MM.1S (cell line): ENCODE data around the gene CPT1A.
"Not testable (repeated sequence)": the region's sequence is repeated elsewhere in the genome, so short reads cannot be mapped to it uniquely, and the experiment has no call there.

Experiments
- DNase-seq: peaks from one replicate; pipeline ENCODE4 v3.0.0-alpha.2; 2015
- H2AFZ ChIP-seq: fragments of 300-600 bp; sonication (generic); 2 replicates; pipeline ENCODE4 v1.6.0; 2016; ENCODE audit warnings: antibody characterized with exemption, low read length
- H3F3A ChIP-seq: fragments of 300-600 bp; sonication (generic); 2 replicates; pipeline ENCODE4 v1.6.1; 2016; ENCODE audit warnings: mild to moderate bottlenecking, antibody characterized with exemption, low read length, moderate library complexity, mixed read lengths; ENCODE audit not compliant: insufficient read depth
- H3K27ac ChIP-seq: fragments of 300-600 bp; sonication (generic); 2 replicates; pipeline ENCODE4 v1.5.1; 2016; ENCODE audit warnings: mild to moderate bottlenecking, low read length
- H3K27me3 ChIP-seq: fragments of 300-600 bp; sonication (generic); replicated peaks from 2 replicates; pipeline ENCODE4 v1.6.0; 2016; ENCODE audit warnings: low read length; ENCODE audit not compliant: insufficient read depth
- H3K36me3 ChIP-seq: fragments of 300-600 bp; sonication (generic); replicated peaks from 2 replicates; pipeline ENCODE4 v1.6.1; 2016; ENCODE audit warnings: mild to moderate bottlenecking, low read length, mixed read lengths; ENCODE audit not compliant: insufficient read depth
- H3K4me1 ChIP-seq: fragments of 300-600 bp; sonication (generic); 2 replicates; pipeline ENCODE4 v1.6.1; 2016; ENCODE audit warnings: low read length, mixed read lengths
- H3K4me2 ChIP-seq: fragments of 300-600 bp; sonication (generic); 2 replicates; pipeline ENCODE4 v1.6.0; 2016; ENCODE audit warnings: low read depth, low read length
- H3K4me3 ChIP-seq: fragments of 300-600 bp; sonication (generic); 2 replicates; pipeline ENCODE4 v1.5.1; 2016; ENCODE audit warnings: low read length, mixed read lengths
- H3K79me2 ChIP-seq: fragments of 300-600 bp; sonication (generic); 2 replicates; pipeline ENCODE4 v1.6.1; 2016; ENCODE audit warnings: mixed run types, low read length, mixed read lengths
- H3K9ac ChIP-seq: fragments of 300-600 bp; sonication (generic); 2 replicates; pipeline ENCODE4 v1.6.1; 2016; ENCODE audit warnings: low read length, mixed read lengths
- H3K9me2 ChIP-seq: fragments of 300-600 bp; sonication (generic); replicated peaks from 2 replicates; pipeline ENCODE4 v1.6.1; 2016; ENCODE audit warnings: mild to moderate bottlenecking, low read length, mixed read lengths; ENCODE audit not compliant: insufficient read depth
- H3K9me3 ChIP-seq: fragments of 300-600 bp; sonication (generic); replicated peaks from 2 replicates; pipeline ENCODE4 v1.6.1; 2016; ENCODE audit warnings: mild to moderate bottlenecking, low read length, mixed read lengths; ENCODE audit not compliant: insufficient read depth
- H4K20me1 ChIP-seq: fragments of 300-600 bp; sonication (generic); 2 replicates; pipeline ENCODE4 v1.6.1; 2016; ENCODE audit warnings: mild to moderate bottlenecking, low read length, moderate library complexity, mixed read lengths; ENCODE audit not compliant: insufficient read depth
- EZH2 ChIP-seq: fragments of 300-600 bp; sonication (generic); optimal IDR thresholded peaks from 2 replicates; pipeline ENCODE3; 2017; ENCODE audit warnings: low read depth, mild to moderate bottlenecking, antibody characterized with exemption, low read length, mixed read lengths
- EZH2phosphoT487 ChIP-seq: fragments of 300-600 bp; sonication (generic); IDR thresholded peaks from 2 replicates; pipeline ENCODE4 v1.6.1; 2018; ENCODE audit warnings: antibody characterized with exemption, low read length
- TF ChIP-seq, protein P1 (sequence below): fragments of 300-600 bp; sonication (generic); IDR thresholded peaks from 2 replicates; pipeline ENCODE4 v1.5.1; 2016; ENCODE audit warnings: antibody characterized with exemption, low read length, mixed read lengths

Gene CPT1A

DNA sequence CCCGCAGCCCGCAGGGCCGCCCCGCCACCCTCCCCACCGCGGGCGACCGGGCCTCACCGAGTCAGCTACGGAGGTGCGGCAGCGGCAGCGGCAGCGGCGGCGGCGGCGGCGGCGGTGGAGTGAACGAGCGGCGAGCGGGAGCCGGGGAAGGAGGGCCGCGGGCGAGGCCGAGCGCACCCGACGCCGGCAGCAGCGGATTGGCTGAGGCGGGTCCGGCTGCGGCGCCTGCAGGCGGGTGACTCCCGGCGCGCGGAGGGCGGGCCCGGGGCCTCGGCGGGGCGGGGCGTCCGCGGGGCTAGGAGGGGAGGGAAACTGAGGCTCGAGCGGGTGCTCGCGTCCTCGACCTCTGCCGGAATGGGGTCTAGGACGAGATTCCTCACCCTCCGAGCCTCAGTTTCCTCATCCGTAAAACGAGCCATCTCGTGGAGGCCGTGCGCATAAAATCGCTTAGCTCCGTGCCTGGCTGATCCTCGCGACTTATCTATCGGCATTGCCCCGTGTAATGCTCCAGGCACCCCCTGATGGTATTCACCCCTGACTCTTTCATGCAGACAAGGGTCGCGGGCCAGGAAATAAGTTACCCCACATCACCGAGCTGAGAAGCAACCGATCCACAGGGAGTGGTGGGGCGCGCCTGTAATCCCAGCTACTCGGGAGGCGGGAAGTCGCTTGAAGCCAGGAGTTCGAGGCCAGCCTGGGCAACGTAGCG is at the start of gene CPT1A:
Gene CPT1A, minus strand, starts transcription at position 199 of the 709 bp plus-strand sequence. CDS start 26,442 bp downstream, outside the sequence.
- peaks cover 31% of the 10 kb centered on the region for H3K79me2 ChIP-seq
- no peaks in the 10 kb centered on the region for H4K20me1 ChIP-seq
- H3K4me2 ChIP-seq = peak within 1 kb of the TSS; percentile 94
- no peaks in the 10 kb centered on the region for H3K9me3 ChIP-seq
- H3K27ac ChIP-seq = peak within 1 kb of the TSS; percentile 89; the same call in 1 of the 2 replicates
- H2AFZ ChIP-seq = peak within 1 kb of the TSS; percentile 86
- peak within 1 kb of the TSS; percentile 79 for H3K4me3 ChIP-seq
- H3K4me1 ChIP-seq = peaks cover 19% of the 10 kb centered on the region
- H3K27me3 ChIP-seq = no peaks in the 10 kb centered on the region
- DNase-seq = peak; percentile 81
- TF ChIP-seq EZH2phosphoT487 (no peak), EZH2 (no peak)
- TF ChIP-seq, protein P1, sequence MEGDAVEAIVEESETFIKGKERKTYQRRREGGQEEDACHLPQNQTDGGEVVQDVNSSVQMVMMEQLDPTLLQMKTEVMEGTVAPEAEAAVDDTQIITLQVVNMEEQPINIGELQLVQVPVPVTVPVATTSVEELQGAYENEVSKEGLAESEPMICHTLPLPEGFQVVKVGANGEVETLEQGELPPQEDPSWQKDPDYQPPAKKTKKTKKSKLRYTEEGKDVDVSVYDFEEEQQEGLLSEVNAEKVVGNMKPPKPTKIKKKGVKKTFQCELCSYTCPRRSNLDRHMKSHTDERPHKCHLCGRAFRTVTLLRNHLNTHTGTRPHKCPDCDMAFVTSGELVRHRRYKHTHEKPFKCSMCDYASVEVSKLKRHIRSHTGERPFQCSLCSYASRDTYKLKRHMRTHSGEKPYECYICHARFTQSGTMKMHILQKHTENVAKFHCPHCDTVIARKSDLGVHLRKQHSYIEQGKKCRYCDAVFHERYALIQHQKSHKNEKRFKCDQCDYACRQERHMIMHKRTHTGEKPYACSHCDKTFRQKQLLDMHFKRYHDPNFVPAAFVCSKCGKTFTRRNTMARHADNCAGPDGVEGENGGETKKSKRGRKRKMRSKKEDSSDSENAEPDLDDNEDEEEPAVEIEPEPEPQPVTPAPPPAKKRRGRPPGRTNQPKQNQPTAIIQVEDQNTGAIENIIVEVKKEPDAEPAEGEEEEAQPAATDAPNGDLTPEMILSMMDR = no peak
- H3K36me3 ChIP-seq = no peaks in the 10 kb centered on the region
- H3F3A ChIP-seq = peaks cover 49% of the 10 kb centered on the region
- H3K9me2 ChIP-seq = no peaks in the 10 kb centered on the region
- H3K9ac ChIP-seq = peak within 1 kb of the TSS; percentile 39

DNA sequence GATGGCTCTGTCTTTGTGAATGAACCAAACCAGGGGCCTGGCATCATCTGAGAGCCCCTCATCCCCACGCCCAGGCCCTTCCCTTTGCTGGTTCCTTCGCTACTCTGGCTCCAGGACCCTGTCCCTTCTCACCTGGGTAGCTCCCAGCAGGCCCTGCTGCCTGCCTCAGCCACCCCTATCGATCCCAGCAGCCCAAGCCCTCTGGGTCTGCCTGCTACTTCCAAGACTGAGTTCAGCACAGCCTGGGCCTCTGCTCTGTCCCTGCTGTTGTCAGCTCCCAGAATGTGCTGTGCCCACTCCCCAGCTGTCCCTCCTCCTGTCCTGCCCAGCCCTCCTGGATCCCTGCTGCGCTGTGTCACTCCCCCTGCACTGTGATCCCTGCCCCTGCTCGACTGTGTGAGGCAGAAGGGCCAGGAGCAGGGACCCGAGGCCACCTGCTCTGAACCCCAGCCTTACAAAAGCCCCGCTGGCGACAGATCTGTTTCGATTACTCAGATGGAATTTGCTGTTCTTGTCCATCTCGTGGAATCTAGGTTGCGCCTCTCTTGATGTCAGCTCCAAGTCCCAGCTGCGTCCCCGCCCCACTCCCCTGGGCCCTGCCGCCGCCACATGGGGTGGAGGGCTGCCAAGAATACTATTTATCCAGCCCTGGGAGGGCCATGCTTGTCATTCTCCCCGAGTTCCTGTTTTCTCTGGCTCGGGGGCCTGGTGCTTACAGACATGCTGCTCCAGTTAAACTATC is 48.9 kb upstream of the CPT1A start:
- Histone ChIP-seq H3K27ac (no peak overlapping the region), H3K4me3 (no peak overlapping the region)

DNA sequence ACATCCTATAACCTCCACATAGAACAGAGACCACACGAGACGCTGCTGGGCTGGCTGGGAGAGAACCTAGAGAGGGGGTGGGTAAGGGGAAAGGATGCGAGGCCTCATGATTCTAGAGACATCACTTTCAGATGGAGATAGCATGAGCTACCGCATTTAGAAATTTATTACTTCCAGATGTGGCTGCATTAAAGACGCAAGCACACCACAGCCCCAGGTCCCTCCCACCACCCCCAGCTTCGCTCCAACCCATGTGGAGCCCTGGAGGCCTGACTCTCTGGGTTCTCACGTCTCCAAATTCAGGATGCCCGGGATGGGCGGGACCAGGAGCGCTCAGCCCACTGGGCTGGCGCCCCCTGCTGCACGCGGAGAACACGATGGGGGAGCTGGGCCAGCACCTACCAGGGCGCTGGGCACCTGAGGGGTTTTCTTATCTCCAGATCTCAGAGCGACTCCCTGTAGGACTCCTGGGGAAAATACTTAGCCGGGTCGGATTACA is 48.3 kb upstream of the CPT1A start:
- H3K9me3 ChIP-seq = no peaks in the 10 kb centered on the region
- no peaks in the 10 kb centered on the region for H3K4me1 ChIP-seq
- H3K27ac ChIP-seq = no peak overlapping the region
- no peaks in the 10 kb centered on the region for H3K9me2 ChIP-seq
- no peaks in the 10 kb centered on the region for H3K27me3 ChIP-seq
- no peak overlapping the region for H3K4me2 ChIP-seq
- no peaks in the 10 kb centered on the region; the same call in 1 of the 2 replicates for H3K36me3 ChIP-seq
- H3K9ac ChIP-seq = no peak overlapping the region
- H3K4me3 ChIP-seq = no peak overlapping the region
- no peaks in the 10 kb centered on the region for H3K79me2 ChIP-seq
- no peak for TF ChIP-seq EZH2
- TF ChIP-seq, protein P1 = peak; percentile 19; the same call in 1 of the 2 replicates
- no peak overlapping the region for H2AFZ ChIP-seq
- H4K20me1 ChIP-seq = no peaks in the 10 kb centered on the region
- no peaks in the 10 kb centered on the region for H3F3A ChIP-seq
- DNase-seq = no peak

More for the DNA sequence above, 48.9 kb upstream of the CPT1A start:
- TF ChIP-seq, protein P1 = no peak
- no peak for TF ChIP-seq EZH2phosphoT487
- TF ChIP-seq EZH2 = no peak
- H3K9me3 ChIP-seq = no peaks in the 10 kb centered on the region
- H4K20me1 ChIP-seq = no peaks in the 10 kb centered on the region
- no peaks in the 10 kb centered on the region for H3F3A ChIP-seq
- no peak overlapping the region for H3K9ac ChIP-seq
- H3K4me1 ChIP-seq = no peaks in the 10 kb centered on the region
- no peaks in the 10 kb centered on the region for H3K27me3 ChIP-seq
- no peaks in the 10 kb centered on the region for H3K79me2 ChIP-seq
- no peak overlapping the region for H3K4me2 ChIP-seq
- H3K36me3 ChIP-seq = no peaks in the 10 kb centered on the region; the same call in 1 of the 2 replicates
- H3K9me2 ChIP-seq = no peaks in the 10 kb centered on the region
- H2AFZ ChIP-seq = no peak overlapping the region
- DNase-seq = no peak

DNA sequence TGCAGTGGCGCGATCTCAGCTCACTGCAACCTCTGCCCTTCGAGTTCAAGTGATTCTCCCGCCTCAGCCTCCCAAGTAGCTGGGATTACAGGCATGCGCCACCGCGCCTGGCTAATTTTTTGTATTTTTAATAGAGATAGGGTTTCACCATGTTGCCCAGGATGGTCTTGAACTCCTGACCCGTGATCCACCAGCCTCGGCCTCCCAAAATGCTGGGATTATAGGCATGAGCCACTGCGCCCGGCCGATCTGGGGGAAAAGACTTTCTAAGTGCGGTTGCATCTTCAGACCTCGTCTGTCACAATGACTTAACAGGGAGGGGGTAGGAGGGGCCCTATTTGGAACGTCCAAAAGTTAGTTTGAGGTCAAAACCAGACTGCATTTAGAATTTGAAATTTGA is 43.1 kb upstream of the CPT1A start:
- not testable (repeated sequence) for H4K20me1 ChIP-seq, H3K4me3 ChIP-seq, H3K79me2 ChIP-seq, H3K9me3 ChIP-seq, H3K9me2 ChIP-seq, H3K4me2 ChIP-seq, H3K27me3 ChIP-seq, H3K9ac ChIP-seq, H2AFZ ChIP-seq, H3K4me1 ChIP-seq, H3K27ac ChIP-seq, DNase-seq, H3K36me3 ChIP-seq, H3F3A ChIP-seq
